Activated CD8-positive, alpha-beta memory T cell treated with anti-CD3 and anti-CD28 coated beads, Interleukin-2, amount 50 U/mL, for 1 hour (primary cell): Measurements from ENCODE around the gene CLEC4M.
"Not testable (repeated sequence)": the region's sequence is repeated elsewhere in the genome, so short reads cannot be mapped to it uniquely, and the experiment has no call there.

Experiments
- DNase-seq: peaks from one replicate; pipeline ENCODE4 v3.0.0-alpha.2; 2020; ENCODE audit errors: extremely low read depth

Gene CLEC4M

DNA sequence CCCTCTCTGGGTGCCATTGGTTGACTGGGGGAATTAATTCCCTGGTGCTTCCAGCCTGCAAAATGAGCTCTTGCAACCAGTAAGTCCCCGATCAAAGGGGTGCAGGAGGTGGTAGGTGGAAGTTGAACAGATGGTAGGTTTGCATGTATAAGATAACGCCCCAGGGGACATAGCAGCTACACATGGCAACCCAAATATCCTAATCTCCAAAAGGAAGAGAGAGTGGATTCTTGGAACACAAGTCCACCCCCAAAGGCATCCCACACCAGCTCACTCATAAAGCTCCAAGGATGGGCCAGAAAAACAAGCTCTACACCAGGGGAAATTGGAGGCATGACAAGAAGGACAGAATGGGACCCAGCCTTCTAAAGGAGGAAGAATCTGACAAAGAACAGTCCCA lies 20.5 kb upstream of the CLEC4M start:
- no peak for DNase-seq

DNA sequence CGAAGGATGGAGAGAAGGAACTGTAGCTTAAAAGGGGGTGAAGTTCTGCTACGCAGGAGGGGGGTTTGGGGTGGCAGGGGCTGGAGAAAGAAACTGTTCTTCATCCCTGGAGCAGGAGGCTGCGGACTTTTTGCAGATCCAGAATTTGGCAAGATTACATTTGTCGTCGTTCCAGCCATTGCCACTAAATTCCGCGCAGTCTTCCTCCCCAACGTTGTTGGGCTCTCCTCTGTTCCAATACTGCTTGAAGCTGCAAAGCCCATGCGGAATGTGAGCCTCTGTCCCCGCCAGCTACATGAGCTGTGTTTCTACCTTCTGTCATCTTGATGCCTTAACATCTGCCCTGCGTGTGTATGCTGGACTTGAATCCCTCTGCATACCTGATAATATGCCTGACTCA lies 20.1 kb upstream of the CLEC4M start:
- DNase-seq: no peak

DNA sequence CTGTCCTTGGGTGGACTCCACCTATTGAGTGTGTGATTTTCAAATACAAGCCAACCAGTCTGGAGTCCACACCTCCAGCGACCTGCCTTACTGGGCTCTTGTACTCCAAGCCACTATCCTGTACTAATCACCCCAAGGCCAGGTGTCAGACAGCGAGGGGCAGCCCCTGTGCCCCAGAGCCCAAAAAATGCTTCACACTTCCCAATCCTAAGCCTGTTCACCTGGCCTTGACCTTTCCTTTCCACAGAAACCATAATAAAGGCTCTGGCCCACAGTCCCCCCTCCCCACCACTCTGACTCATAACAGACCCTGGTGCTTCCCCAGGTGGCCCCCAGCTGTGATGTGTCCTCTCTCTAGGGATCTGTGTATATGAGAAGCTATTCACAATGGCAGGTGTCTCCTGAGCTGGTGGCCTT lies 19.6 kb upstream of the CLEC4M start:
- DNase-seq: no peak

DNA sequence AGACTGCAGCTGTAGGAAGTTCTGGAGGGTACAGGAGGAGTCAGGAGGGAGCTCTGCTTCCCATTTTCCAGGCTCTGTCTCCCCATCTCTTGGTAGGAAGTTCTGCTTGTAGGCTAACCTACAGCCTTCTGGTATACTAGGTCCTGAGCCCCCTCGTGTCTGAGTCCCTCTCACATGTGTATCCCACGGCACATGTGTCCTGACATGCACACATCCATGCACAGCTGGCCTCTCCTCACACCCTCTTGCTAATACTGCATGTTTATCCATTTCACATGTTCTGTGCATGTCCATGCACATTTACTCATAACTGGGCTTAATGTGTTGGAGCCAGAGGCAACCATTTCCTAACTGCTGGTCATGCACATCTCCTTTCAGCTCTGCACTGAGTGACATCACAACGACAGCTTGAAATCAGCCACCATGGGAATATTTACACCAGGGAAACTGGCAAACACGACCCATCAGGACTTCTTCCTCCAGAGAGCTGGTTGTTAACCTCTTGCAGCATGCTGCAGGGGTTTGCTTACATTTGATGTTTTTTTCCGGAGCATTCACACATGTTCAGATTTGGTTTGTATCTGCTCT lies 18.8 kb upstream of the CLEC4M start:
- DNase-seq: no peak

DNA sequence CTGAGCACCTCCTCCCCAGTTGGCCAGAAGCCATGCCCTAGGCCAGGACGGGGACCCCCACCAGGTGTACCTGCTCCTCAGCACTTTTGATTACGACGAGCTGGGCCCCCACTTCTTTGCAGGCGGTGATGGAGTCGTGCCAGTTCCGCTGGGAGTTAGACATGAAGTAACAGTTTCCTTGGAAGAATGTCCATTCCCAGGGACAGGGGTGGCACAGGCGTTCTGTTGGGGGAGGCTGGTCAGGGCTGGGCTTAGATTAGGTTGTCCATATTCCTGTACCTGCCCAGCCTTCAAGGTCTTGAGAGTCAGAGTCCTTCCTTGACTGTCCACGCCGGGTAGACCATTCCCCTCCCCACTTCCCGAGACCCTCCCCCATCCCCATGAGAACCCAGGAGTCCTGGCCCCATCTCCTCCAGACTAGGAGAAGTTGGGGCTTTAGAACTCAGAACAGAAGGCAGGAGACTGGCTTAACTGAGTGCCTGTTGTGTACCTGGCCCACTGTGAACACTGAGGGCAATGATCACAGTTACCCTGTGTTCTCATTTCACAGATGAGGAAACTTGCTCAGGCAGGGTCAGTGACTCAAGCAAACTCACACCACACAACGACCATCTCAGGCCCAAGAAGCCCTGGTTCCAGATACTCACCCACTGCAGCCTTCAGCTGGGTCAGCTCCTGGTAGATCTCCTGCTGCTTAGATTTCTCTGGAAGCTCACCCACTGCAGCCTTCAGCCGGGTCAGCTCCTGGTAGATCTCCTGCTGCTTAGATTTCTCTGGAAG lies 18.0 kb upstream of the CLEC4M start:
- no peak for DNase-seq

DNA sequence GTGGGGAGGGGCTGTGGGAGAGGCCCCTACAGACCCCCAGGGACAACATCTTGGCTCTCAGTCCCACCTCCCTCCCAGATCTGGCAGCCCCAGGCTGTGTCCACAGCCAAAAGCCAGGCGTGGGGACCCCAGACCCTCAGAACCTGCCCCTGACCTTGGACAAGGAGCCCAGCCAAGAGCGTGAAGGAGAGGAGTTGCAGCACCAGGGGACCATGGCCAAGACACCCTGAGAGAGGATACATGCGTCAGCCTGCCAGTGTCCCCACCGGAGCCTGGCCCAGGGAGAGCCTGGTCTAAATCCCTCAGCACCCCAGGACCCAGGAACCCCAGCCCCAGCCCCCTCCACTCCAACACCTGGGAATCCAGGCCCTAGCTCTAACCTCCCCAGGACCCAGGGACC lies 16.7 kb upstream of the CLEC4M start:
- DNase-seq: not testable (repeated sequence)

DNA sequence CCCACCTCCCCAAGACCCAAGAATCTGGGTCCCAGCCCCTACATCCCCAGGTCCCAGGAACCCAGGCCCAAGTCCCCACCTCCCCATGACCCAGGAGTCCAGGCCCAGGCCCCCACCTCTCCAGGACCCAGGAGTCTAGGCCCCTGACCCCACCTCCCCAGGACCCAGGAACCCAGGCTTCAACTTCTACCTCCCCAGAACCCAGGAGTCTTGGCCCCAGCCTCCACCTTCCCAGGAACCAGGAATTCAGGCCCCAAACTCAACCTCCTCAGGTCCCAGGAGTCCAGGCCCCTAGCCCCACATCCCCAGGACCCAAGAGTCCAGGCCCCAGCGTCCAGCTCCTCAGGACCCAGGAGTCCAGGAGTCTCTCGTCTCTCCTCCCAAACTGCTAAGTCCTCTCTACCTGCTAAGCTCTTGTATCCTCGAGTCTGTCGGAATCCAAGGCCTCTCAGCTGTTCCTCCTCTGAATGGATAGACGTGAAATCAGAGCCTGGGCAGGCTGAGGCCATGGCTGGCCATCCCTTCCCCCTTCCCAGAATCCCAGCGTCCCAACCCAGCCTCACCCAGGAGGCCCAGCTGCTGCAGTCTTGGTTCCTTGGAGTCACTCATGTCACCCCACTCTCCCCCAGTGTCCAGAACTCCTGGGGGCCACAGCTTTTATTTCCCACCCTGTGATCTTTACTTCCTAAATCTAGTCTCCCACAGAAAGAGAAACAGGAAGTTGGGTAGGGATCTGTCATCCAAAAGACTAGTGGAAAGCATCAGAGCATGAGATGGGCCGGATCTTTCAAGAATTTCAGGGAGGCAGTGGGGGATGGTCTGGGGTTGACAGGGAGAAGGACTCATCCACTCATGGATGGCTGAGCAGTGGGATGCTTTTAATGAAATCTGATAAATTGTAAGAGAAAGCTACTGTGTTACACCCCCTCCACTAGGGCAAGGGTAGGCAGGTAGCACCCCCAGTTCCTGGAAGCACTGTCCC lies 15.8 kb upstream of the CLEC4M start, which contains the start of gene CD209:
TSS of gene CD209 (minus strand) at position 632 of the 982 bp plus-strand sequence. CDS start at position 609, 23 bp downstream.
- no peak for DNase-seq

DNA sequence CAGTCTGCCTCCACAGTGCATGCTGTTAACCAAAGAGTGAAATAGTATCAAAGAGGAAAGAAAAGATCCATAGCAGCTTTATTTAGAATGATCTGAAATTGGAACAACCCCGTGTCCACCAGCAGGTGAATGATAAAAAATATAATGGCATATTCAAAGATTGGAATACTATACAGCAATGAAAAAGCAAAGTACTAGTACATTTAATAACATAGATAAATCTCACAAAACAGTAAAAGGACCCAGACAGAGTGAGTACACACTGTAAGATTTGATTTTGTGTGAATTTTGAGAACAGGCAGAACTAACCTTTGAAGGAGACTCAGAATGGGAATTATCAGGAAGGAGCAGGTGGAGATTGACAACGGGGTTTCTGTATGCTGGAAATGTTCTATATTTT lies 14.9 kb upstream of the CLEC4M start:
- no peak for DNase-seq

DNA sequence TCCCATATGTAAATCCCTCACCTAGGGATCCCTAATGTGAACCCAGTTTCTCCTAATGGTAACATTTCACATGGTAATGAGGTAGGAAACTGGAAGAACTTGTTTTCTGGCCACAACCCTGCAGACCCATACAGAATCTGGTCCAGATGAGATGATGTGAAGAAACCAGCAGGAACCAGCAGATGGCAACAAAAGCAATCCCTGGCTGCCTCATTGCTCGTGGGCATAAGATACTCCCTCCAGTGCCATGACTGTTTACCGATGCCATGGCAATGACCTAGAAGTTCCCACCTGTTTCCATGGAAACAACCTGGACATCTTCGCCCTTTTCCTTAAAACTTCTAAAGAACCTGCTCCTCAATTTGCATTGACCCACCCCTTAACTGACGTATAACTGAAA lies 14.3 kb upstream of the CLEC4M start:
- no peak for DNase-seq

DNA sequence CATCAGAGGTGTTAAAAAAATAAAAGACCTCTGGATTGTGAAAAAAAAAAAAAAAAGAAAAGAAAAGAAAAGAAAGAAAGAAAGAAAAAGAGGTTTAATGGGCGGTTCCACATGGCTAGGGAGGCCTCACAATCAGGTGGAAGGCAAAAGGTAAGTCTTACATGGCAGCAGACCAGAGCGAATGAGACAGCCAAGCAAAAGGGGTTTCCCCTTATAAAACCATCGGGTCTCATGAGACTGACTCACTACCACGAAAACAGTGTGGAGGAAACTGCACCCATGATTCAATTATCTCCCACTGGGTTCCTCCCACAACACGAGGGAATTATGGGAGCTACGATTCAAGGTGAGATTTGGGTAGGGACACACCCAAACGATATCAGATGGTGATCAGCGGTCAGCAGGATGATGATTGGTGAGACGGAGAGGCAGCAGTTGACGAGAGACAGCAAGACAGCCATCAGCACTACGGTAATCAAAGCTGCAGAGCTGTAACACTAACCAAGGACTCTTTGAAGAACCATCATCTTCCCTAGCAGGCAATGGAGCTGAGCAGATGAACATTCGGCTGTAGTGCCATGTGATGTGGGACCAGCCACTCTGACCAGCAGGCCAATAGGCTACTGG lies 11.8 kb upstream of the CLEC4M start:
- no peak for DNase-seq

DNA sequence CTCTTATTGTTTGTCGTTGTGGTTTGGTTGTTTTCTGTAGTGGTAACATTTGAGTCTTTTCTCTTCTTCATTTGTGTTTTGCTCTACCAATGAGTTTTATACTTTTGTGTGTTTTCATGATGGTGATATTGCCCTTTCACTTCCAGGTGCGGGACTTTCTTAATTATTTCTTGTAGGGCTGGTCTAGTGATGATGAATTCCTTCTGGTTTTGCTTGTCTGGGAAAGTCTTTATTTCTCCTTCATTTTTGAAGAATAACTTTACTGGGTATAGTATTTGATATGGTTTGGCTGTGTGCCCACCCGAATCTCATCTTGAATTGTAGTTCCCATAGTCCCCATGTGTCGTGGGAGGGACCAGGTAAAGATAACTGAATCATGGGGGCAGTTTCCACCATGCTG lies 6.8 kb upstream of the CLEC4M start:
- DNase-seq: no peak

DNA sequence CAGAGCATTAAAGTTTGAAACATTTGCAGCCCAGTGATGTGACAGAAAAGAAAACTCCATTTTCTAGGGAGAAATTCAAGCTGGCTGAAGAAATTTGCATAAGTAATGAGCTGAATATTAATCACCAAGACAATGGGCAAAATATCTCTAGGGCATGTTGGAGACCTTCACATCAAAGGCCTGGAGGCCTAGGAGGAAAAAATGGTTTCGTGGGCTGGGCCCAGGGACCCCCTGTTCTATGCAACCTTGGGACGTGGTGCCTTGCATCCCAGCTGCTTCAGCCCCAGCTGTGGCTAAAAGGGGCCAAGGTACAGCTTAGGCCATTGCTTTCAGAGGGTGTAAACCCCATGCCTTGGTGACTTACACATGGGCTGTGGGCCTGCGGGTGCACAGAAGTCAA lies 5.7 kb upstream of the CLEC4M start:
- DNase-seq: no peak

DNA sequence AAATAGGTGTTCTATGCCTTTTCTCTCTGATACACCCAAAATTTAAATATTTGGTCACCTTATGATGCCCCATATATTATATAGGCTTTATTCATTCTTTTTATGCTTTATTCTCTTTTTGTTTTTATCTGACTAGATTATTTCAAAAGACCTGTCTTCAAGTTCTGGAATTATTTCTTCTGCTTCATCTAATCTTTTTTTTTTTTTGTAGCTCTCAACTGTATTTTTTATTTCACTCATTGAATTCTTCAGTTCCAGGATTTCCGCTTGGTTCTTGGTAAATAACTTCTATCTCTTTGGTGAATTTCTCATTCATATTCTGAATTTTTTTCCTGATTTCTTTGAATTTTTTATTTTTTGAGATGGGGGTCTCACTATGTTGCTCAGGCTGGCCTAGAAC lies 3.9 kb upstream of the CLEC4M start:
- no peak for DNase-seq

DNA sequence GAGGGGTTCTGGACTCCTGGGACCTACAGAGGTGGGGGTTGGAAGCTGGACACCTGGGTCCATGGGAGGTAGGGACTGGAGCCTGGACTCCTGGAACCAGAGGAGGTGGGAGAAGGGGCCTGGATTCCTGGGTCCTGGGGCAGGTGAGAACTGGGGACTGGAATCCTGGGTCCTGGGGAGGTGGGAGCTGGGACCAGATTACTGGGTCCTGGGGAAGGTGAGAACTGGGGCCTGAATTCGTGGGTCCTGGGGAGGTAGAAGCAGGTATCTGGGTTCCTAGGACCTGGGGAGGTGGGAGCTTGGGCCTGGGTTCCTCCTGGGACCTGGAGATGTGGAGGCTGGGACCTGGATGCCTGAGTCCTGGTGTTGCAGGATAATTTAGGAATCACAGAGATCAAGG lies 653 bp downstream of the CLEC4M start:
- no peak for DNase-seq

DNA sequence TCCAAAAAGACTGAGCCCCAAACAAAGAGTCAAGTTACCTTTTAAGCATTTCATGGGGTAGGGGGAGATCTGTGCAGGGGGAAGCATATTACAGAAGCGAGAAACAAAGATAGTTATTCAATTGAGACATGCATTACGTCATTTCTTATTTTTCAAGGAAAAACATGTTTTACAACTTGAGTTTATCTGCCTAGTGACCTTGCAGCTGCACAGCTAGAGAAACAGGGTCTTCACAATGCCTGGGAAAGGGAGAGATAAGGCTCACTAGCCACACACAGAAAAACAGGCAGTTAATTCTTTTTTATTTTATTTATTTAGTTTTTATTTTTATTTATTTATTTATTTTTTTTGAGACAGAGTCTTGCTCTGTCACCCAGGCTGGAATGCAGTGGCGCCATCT lies 1.1 kb downstream of the CLEC4M start:
- DNase-seq: not testable (repeated sequence)

DNA sequence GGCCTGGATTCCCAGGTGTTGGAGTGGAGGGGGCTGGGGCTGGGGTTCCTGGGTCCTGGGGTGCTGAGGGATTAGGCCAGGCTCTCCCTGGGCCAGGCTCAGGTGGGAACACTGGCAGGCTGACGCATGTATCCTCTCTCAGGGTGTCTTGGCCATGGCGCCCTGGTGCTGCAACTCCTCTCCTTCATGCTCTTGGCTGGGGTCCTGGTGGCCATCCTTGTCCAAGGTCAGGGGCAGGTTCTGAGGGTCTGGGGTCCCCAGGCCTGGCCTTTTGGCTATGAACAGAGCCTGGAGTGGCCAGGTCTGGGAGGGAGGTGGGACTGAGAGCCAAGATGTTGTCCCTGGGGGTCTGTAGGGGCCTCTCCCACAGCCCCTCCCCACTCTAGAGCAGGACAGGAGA lies 2.0 kb downstream of the CLEC4M start:
- DNase-seq: not testable (repeated sequence)

DNA sequence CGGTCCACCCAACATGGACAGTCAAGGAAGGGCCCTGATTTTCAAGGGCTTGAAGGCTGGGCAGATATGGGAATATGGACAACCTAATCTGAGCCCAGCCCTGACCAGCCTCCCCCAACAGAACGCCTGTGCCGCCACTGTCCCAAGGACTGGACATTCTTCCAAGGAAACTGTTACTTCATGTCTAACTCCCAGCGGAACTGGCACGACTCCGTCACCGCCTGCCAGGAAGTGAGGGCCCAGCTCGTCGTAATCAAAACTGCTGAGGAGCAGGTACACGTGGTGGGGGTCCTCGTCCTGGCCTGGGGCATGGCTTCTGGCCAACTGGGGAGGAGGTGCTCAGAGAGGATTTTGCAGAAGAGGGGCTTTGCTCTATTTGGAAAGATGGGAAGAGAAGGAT lies 3.5 kb downstream of the CLEC4M start:
- DNase-seq: no peak

DNA sequence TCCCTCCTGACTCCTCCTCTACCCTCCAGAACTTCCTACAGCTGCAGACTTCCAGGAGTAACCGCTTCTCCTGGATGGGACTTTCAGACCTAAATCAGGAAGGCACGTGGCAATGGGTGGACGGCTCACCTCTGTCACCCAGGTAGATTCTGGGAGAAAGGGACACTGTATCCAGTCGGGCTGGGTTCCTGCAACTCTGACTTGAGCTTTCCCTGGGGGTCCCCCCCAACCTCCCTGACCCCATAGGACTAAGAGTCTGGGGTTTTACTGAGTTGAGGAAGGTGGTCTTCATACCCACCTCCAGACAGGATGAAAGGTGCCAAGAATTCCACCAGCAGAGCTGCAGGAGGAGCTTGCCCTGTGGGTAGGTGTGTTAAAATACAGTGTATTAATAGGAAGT lies 4.4 kb downstream of the CLEC4M start:
- no peak for DNase-seq

DNA sequence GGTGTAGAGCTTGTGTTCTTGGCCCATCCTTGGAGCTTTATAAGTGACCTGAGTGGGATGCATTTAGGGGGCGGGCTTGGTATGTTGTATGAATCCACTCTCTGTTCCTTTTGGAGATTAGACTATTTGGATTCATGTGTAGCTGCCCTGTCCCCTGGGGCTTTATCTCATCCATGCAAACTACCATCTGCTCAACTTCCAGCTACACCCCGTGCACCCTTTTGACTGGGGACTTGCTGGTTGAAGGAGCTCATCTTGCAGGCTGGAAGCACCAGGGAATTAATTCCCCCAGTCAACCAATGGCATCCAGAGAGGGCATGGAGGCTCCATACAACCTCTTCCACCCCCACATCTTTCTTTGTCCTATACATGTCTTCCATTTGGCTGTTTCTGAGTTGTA lies 6.1 kb downstream of the CLEC4M start:
- DNase-seq: no peak

DNA sequence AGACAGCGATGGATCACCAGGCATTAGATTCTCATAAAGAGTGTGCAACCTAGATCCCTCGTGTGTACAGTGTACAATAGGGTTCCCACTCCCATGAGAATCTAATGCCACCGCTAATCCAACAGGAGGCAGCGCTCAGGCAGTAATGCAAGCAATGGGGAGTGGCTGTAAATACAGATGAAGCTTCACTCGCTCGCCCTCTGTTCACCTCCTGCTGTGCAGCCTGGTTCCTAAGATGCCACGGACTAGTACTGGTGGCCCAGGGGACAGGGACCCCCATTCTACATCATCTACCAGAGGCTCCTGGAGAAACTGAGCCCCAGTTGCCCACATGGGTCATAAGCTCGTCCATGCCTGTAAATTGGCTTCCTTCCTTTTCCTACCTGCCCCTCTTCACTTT lies 8.0 kb downstream of the CLEC4M start:
- DNase-seq: no peak

DNA sequence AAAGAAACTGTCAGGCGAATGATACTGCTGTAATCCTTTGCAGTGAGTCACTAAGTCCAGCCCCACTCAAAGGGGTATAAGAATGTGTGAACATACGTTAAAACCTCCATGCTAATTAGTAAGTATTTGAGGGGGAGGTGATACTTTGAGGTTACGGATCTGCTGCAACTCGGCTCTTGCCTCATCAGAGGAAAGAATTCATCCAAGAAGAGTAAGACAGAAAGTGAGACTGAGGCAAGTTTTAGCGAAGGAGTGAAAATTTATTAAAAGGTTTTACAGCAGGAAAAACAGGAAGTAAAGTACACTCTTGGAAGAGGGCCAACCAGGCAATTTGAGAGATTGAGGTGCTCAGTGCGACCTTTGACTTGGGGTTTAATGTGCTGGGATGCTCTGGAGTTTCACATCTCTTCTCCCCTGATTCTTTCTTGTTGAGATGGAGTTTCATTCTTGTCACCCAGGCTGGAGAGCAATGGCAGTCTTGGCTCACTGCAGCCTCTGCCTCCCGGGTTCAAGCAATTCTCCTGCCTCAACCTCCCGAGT lies 9.8 kb downstream of the CLEC4M start:
- DNase-seq: no peak

DNA sequence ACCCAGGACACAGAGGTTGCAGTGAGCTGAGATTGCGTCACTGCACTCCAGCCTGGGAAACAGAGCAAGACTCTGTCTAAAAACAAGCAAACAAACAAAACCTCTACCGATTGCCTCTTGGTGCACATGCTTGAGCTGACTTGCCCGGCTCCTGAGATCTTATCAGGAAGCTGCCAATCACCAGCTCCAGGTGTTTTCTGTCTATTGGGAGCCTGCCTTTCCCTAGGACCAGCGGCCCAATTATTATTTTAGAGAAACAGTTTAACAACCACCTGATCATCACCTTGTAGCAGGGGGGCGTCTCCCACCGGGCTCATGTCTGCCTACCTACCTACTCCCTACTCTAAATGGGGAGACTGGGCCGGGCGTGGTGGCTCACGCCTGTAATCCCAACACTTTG lies 10.8 kb downstream of the CLEC4M start:
- DNase-seq: no peak
